Psoas muscle (tissue), 8 donors: ENCODE data around the gene NT5C1A. TPM values are rescaled to one million over a fixed set of nuclear protein-coding genes. Genes with fewer than 3 reads are reported as not detected.

Source experiments
- ATAC-seq, 4 donors: fragments of 200-7000 bp; cut with Tn5 transposase; one replicate each; pipeline ENCODE4 v1.9.1; 2020; ENCODE audit warnings: moderate library complexity in 3 of 4, mild to moderate bottlenecking in 2 of 4
- DNase-seq, 2 donors: peaks; one replicate each; pipeline ENCODE4 v3.0.0-alpha.2; 2020
- H3K27ac ChIP-seq: fragments of 200-600 bp; one replicate; pipeline ENCODE4 v1.8.0; 2022
- H3K27me3 ChIP-seq, 3 donors: fragments of 200-600 bp in 1 of 3; one replicate each; pipeline versions ENCODE4 v1.6.1 to v1.8.0; 2013 to 2022; ENCODE audit warnings: low read length in 2 of 3, mild to moderate bottlenecking in 2 of 3, moderate library complexity in 1 of 3; ENCODE audit not compliant: insufficient read depth in 3 of 3
- H3K36me3 ChIP-seq, 2 donors: fragments of 200-600 bp in 1 of 2; one replicate each; pipeline versions ENCODE4 v1.6.1 to v1.8.0; 2013 to 2022; ENCODE audit warnings: low read depth in 1 of 2, mild to moderate bottlenecking in 1 of 2, moderate library complexity in 1 of 2; ENCODE audit not compliant: insufficient read depth in 1 of 2
- H3K4me1 ChIP-seq: fragments of 200-600 bp; one replicate; pipeline ENCODE4 v1.8.0; 2022
- H3K4me3 ChIP-seq: fragments of 200-600 bp; one replicate; pipeline ENCODE4 v1.8.0; 2022; ENCODE audit warnings: mild to moderate bottlenecking
- H3K9me3 ChIP-seq: fragments of 200-600 bp; one replicate; pipeline ENCODE4 v1.8.0; 2022
- WGBS, 3 donors: extraction: QIAGEN DNeasy Blood & Tissue Kit; methylation state at CpG; one replicate each; pipeline versions ENCODE4 v1.1.6 to v1.1.7; 2013; 5-methylcytosine and 5-hydroxymethylcytosine counted together
- intact Hi-C, 2 donors: fragments of 100-400 bp; cut with DNase I; formaldehyde crosslinking; loops; one replicate each; pipeline versions ENCODE4 v1.11.0 to v1.14.2; 2022
- polyA plus RNA-seq, 3 donors: library from polyadenylated mRNA; stranded (reverse); fragments of 200-250 nt; gene quantifications; one replicate each; pipeline ENCODE4 v1.2.3, GENCODE V29; 2013
- total RNA-seq, 4 donors: library from RNA; stranded (reverse); fragmentation: NEBNext Ultra II Directional in 2 of 4; extraction: Animal tissue kit (Norgen Biotek cat#: 25700) in 2 of 4; gene quantifications; one replicate each; pipeline versions ENCODE4 v1.2.1 to v1.2.4, GENCODE V29; 2021 to 2023
- TF ChIP-seq, protein P1 (sequence below): fragments of 200-600 bp; IDR thresholded peaks from one replicate; pipeline ENCODE4 v1.8.0; 2022; ENCODE audit warnings: antibody characterized with exemption
- donor health status: healthy with polysubstance abuse.
- donor health status: DM: no; HTN: no; CAD: no; lungs with moderate emphysema.
- donor health status: Bipolar disorder and iron deficiency.
- donor health status: healthy.
- donor health status: DM: yes; HTN: yes; CAD: no.
- donor health status: DM: no; HTN: no; CAD: no.
- donor health status: DM: no; HTN: no; CAD: no.
- donor health status: DM: yes; HTN: yes; CAD: no.

The NT5C1A gene
- total and polyA plus RNA-seq, 7 donors, result 1.2 to 112 (median 35.0) TPM

DNA sequence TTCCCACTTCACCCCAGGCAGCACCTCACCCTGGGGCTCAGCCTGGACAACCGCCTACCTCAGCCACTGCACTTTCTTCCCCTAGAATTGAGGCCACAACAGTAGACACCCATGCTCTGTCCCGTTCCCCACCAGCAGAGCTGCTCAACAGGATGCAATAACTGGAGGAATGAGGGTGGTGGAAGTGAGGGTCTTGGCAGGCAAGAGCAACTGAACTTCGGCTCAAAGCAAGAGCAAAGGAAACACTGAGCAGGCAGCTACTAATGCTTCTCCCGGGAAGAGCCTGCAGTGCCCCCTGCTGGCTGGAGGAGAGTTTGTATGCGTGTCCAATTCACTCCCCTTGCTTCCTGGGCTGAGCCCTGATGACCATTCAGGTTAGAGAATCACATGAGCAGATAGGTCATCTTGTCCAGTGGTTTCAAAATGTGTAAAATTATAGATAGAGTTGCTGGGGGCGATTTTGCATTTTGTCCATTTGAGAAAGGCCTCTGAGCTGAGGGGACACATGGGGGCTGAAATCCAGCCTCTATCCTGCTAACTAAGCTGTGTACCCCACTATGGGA, 13.9 kb downstream of the NT5C1A start:
- no peaks in the 10 kb centered on the region for H3K9me3 ChIP-seq
- intact Hi-C loops, result loop anchor here in 1 of 2 donors (5.0 kb wide), 2 partner anchors 39 to 59 kb away; no protein-coding TSS in a partner anchor
- WGBS, 3 donors, result 29 to 36% (median 30%) methylated on average over 6 of the region's 6 CpGs

DNA sequence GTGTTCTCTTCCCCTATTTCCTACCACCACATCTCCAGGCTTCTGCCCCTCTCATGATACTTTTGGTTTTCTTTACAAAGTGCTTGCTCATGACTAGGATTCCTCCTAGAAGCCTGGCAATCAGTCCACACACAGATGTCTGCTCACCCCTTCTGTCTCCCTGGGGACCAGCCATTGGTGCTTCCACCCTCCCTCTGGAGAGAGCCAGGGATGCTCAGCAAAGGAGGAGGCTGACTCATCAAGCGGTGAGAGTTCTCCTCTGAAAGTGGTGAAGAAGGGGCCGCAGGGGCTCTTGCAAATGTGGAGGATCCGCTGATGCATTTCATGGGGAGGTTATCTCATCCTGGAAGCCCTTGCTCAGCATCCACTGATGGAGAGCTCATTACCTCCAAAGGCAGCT, 14.5 kb downstream of the NT5C1A start:
- DNase-seq (no peak), ATAC-seq (no peak)
- no peak overlapping the region for H3K27ac ChIP-seq
- H3K4me1 ChIP-seq, result peaks cover 14% of the 10 kb centered on the region
- intact Hi-C loops, result loop anchor here in 1 of 2 donors (5.0 kb wide), 2 partner anchors 40 to 60 kb away; no protein-coding TSS in a partner anchor
- peaks cover 0 to 46% of the 10 kb centered on the region in 2 donors for H3K36me3 ChIP-seq
- no peak overlapping the region for H3K4me3 ChIP-seq
- 85 to 87% (median 87%) methylated on average over 3 of the region's 3 CpGs for WGBS, 3 donors
- H3K27me3 ChIP-seq, result no peaks in the 10 kb centered on the region
- H3K9me3 ChIP-seq, result no peaks in the 10 kb centered on the region
- TF ChIP-seq, protein P1, sequence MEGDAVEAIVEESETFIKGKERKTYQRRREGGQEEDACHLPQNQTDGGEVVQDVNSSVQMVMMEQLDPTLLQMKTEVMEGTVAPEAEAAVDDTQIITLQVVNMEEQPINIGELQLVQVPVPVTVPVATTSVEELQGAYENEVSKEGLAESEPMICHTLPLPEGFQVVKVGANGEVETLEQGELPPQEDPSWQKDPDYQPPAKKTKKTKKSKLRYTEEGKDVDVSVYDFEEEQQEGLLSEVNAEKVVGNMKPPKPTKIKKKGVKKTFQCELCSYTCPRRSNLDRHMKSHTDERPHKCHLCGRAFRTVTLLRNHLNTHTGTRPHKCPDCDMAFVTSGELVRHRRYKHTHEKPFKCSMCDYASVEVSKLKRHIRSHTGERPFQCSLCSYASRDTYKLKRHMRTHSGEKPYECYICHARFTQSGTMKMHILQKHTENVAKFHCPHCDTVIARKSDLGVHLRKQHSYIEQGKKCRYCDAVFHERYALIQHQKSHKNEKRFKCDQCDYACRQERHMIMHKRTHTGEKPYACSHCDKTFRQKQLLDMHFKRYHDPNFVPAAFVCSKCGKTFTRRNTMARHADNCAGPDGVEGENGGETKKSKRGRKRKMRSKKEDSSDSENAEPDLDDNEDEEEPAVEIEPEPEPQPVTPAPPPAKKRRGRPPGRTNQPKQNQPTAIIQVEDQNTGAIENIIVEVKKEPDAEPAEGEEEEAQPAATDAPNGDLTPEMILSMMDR, result no peak

More for the DNA sequence above, 13.9 kb downstream of the NT5C1A start:
- peak; percentile 74 to 86 for DNase-seq
- peak; percentile 44 to 63 (median 52) for ATAC-seq
- TF ChIP-seq, protein P1, result peak; percentile 76
- H3K36me3 ChIP-seq, result peaks cover 0 to 50% of the 10 kb centered on the region in 2 donors
- no peak overlapping the region for H3K27ac ChIP-seq
- H3K4me3 ChIP-seq, result no peak overlapping the region
- peaks cover 11% of the 10 kb centered on the region for H3K4me1 ChIP-seq
- H3K27me3 ChIP-seq, result no peaks in the 10 kb centered on the region

DNA sequence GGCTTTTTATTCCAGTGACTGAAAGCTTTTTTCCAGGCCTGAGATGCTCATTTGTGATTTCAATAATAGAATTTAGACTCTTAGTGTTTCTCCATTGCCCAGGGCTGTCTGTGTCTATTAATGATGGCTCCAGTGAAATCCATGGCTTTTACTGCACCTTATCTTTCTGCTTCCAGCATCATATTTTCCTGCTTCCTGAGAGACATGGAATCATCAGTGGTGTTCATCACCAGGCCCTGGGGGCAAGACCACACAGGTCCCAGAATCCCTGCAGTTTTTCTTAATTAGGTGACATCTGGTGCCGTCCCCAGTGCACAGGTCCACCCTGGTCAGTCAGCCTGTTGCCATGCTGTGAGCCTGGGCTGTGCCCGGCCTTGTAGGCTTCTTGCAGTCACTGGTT, 15.5 kb downstream of the NT5C1A start:
- ATAC-seq, result no peak
- TF ChIP-seq, protein P1, result no peak
- intact Hi-C loops, result loop anchor here in 1 of 2 donors (5.0 kb wide), 2 partner anchors 41 to 61 kb away; no protein-coding TSS in a partner anchor
- Histone ChIP-seq H3K27ac (no peak overlapping the region), H3K27me3 (no peaks in the 10 kb centered on the region), H3K4me1 (peaks cover 14% of the 10 kb centered on the region), H3K36me3 (peaks cover 0 to 37% of the 10 kb centered on the region in 2 donors), H3K9me3 (no peaks in the 10 kb centered on the region), H3K4me3 (no peak overlapping the region)
- DNase-seq, result no peak
- WGBS, 3 donors, result 76 to 86% (median 77%) methylated on average over 2 of the region's 2 CpGs

DNA sequence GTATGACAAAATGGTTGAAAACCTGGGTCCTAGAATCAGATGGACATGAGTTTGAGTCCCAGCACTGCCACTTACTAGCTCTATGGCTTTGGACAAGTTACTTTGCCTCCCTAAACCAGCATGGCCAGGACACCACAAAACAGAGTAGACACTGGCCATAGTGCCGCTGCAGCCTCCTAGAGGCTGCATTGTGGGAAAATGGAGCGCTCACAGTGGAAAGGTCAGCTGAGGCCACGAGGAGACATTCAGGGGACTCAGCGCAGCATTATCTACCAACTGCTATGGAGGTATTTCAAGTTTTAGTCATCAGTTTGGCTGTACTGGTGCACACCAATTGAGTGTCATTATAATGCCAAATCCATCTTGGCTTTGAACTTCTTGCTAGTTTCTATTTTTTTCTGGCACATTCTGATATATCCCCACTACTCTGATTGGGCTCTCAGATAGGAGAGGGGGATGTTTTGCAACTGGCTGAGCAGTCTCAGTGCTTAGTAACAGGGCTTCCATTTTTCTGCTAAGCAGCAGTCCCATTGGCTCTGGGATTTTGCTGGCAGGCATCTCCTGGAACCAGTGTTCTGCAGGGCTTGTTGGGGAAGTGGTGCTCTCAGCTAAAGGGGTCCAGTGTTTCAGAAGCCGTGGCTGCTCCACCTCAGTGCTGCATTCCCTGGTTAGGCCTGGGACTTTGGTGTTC, 16.2 kb downstream of the NT5C1A start:
- H3K27ac ChIP-seq, result no peak overlapping the region
- no peak for DNase-seq
- peak in 1 of 4 donors; percentile 6 for ATAC-seq
- H3K4me3 ChIP-seq, result no peak overlapping the region
- peaks cover 14% of the 10 kb centered on the region for H3K4me1 ChIP-seq
- TF ChIP-seq, protein P1, result no peak
- no peaks in the 10 kb centered on the region for H3K9me3 ChIP-seq
- peaks cover 0 to 31% of the 10 kb centered on the region in 2 donors for H3K36me3 ChIP-seq
- WGBS, 3 donors, result 37 to 63% (median 46%) methylated on average over 5 of the region's 5 CpGs
- intact Hi-C loops, result loop anchor here in 1 of 2 donors (5.0 kb wide), 2 partner anchors 42 to 62 kb away; no protein-coding TSS in a partner anchor
- H3K27me3 ChIP-seq, result no peaks in the 10 kb centered on the region
